Vagina (tissue), 2 donors: Measurements from ENCODE around the gene ZNF423. TPM values are rescaled to one million over a fixed set of nuclear protein-coding genes. Genes with fewer than 3 reads are reported as not detected.

Source experiments
- DNase-seq, 2 donors: peaks; one replicate each; pipeline ENCODE4 v3.0.0-alpha.2; 2017; ENCODE audit errors: extremely low spot score in 2 of 2
- H3K27ac ChIP-seq: fragments of 200-600 bp; sonication (generic); one replicate; pipeline ENCODE4 v1.5.1; 2019
- H3K27me3 ChIP-seq: fragments of 200-600 bp; sonication (generic); one replicate; pipeline ENCODE4 v1.5.1; 2019
- H3K36me3 ChIP-seq, 2 donors: fragments of 200-600 bp; sonication (generic); one replicate each; pipeline ENCODE4 v1.5.1; 2017 to 2019
- H3K4me1 ChIP-seq: fragments of 200-600 bp; sonication (generic); one replicate; pipeline ENCODE4 v1.5.1; 2019
- H3K4me3 ChIP-seq, 2 donors: fragments of 200-600 bp; sonication (generic); 1 replicate in 1 of 2; 2 replicates in 1 of 2; pipeline ENCODE4 v1.5.1; 2016 to 2019
- H3K9me3 ChIP-seq: fragments of 200-600 bp; sonication (generic); one replicate; pipeline ENCODE4 v1.5.1; 2019
- CTCF ChIP-seq, 3 experiments: fragments of 450-650 bp in 2 of 3; fragments of 200-600 bp in 1 of 3; sonication (generic) in 1 of 3; IDR thresholded peaks; one replicate each; pipeline ENCODE4 v1.5.1; 2017 to 2019; ENCODE audit warnings: antibody characterized with exemption in 3 of 3, mild to moderate bottlenecking in 2 of 3, moderate library complexity in 2 of 3
- POLR2A ChIP-seq, 2 donors: fragments of 450-650 bp; IDR thresholded peaks; one replicate each; pipeline ENCODE4 v1.6.1; 2017; ENCODE audit warnings: antibody characterized with exemption in 2 of 2, mild to moderate bottlenecking in 2 of 2, moderate library complexity in 2 of 2
- POLR2AphosphoS5 ChIP-seq, 2 donors: sonication (generic); formaldehyde crosslinking; IDR thresholded peaks; one replicate each; pipeline ENCODE4 v1.9.0; 2017; ENCODE audit warnings: antibody characterized with exemption in 2 of 2, mild to moderate bottlenecking in 2 of 2, low read depth in 1 of 2; ENCODE audit not compliant: insufficient read depth in 1 of 2
- intact Hi-C: fragments of 100-400 bp; cut with DNase I; formaldehyde crosslinking; loops from one replicate; pipeline ENCODE4 v1.15.1; 2023
- total RNA-seq: library from RNA; depleted of rRNA; stranded (reverse); fragments of >200 nt; gene quantifications from one replicate; pipeline ENCODE4 v1.2.3, GENCODE V29; 2016

The ZNF423 gene
- total RNA-seq, 1 donor from 2014 or later, result 10.3 TPM

- TF ChIP-seq POLR2A (IDR thresholded peaks at IDR 0.05) (no peak), CTCF (IDR thresholded peaks at IDR 0.05) (no peak), POLR2AphosphoS5 (IDR thresholded peaks at IDR 0.05; ENCODE audit: insufficient read depth in 1 of 2, low read depth in 1 of 2) (no peak)
- Histone ChIP-seq H3K27ac (no peak overlapping the region), H3K27me3 (no peaks in the 10 kb centered on the region), H3K4me3 (no peak overlapping the region), H3K36me3 (no peaks in the 10 kb centered on the region), H3K4me1 (peaks cover 47% of the 10 kb centered on the region), H3K9me3 (no peaks in the 10 kb centered on the region)
- DNase-seq, result no peak
- intact Hi-C loops, result no loop called here
These were observed 25.0 kb downstream of the ZNF423 start for GRCh38 chr16:49830873-49831272.

DNA sequence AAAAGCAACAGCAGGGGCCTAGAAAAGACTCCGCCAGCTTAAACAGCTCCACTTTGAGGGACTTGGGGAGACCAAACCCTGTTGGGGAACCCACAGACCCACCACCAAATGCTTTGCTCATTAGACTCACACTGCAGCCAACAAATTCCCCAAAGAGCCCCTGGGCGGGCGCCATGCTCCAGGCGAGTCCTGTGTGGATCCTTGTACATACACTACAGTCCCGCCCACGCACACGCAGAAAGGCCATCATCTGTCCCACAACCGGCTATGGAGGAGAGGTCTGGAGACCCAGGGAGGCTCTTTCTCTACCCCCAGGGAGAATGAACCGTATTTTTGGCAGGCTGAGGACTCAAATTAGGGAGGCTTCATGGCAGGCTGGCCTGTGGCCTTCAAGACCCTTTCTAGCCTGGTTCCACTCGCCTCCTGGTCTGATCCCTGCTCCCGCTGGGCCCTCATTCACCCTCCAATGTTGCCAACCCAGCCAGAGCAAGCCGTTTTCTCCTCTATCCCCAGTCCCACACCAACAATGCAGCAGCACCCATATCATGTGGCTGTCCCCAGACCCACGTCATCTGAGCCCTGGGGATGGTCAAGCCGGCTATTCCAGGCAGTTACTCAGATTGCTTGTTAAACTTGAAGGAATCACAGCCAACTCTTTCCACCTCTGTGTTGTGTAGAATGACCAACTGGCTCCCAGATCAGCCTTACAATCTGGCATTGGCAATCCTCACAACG is 27.2 kb downstream of the ZNF423 start:
- intact Hi-C loops, result no loop called here
- TF ChIP-seq POLR2AphosphoS5 (IDR thresholded peaks at IDR 0.05; ENCODE audit: insufficient read depth in 1 of 2, low read depth in 1 of 2), result no peak
- no peak for TF ChIP-seq POLR2A (IDR thresholded peaks at IDR 0.05)
- Histone ChIP-seq H3K4me3 (no peak overlapping the region), H3K4me1 (peaks cover 25% of the 10 kb centered on the region), H3K36me3 (no peaks in the 10 kb centered on the region), H3K27ac (peak overlapping the region; percentile 38), H3K27me3 (no peaks in the 10 kb centered on the region), H3K9me3 (no peaks in the 10 kb centered on the region)
- no peak for DNase-seq

DNA sequence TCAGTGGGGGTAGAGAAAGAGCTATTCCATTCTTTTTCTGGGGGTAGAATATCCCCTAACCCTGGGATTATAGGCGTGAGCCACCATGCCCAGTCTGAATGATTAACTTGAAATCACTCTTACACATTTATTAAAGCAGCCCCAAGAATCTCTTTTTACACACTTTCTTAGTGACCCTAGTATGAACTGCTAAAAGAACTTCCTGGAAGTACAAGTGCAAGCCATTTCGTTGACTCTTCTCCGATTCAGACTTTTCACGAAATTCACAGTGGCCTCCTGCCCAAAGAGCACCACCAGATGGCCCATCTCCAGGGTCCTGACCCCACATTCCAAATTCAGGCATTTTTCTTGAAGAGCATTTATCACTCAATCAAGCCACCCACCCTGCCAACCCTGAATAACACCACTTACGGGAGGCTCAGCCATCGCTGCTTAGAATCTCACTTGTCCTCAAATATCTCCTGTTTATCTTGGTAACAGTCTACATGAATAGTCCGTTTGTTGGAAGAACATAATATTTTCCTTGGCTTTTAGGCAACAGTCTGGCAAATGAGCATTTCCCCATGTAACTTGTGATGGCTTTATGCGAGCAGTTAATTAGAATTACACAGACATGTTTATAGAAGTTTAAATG is 28.0 kb downstream of the ZNF423 start:
- intact Hi-C loops, result no loop called here
- no peaks in the 10 kb centered on the region for H3K36me3 ChIP-seq
- no peaks in the 10 kb centered on the region for H3K27me3 ChIP-seq
- H3K4me1 ChIP-seq, result peaks cover 18% of the 10 kb centered on the region
- DNase-seq, result no peak
- no peak for TF ChIP-seq CTCF (IDR thresholded peaks at IDR 0.05)
- TF ChIP-seq POLR2A (IDR thresholded peaks at IDR 0.05), result no peak
- peak in 1 of 2 donors; percentile 64 for TF ChIP-seq POLR2AphosphoS5 (IDR thresholded peaks at IDR 0.05; ENCODE audit: insufficient read depth in 1 of 2, low read depth in 1 of 2)
- no peaks in the 10 kb centered on the region for H3K9me3 ChIP-seq
- no peak overlapping the region for H3K4me3 ChIP-seq
- H3K27ac ChIP-seq, result no peak overlapping the region

GRCh38 chr16:49826515-49826914 is 29.4 kb downstream of the ZNF423 start:
- DNase-seq, result no peak
- Histone ChIP-seq H3K36me3 (no peaks in the 10 kb centered on the region), H3K27me3 (no peaks in the 10 kb centered on the region), H3K4me3 (no peak overlapping the region), H3K9me3 (no peaks in the 10 kb centered on the region), H3K4me1 (peaks cover 9% of the 10 kb centered on the region), H3K27ac (no peak overlapping the region)
- TF ChIP-seq POLR2AphosphoS5 (IDR thresholded peaks at IDR 0.05; ENCODE audit: insufficient read depth in 1 of 2, low read depth in 1 of 2) (no peak), POLR2A (IDR thresholded peaks at IDR 0.05) (no peak), CTCF (IDR thresholded peaks at IDR 0.05) (no peak)
- intact Hi-C loops, result no loop called here

- no peak overlapping the region for H3K27ac ChIP-seq
- no peak for DNase-seq
- peaks cover 9% of the 10 kb centered on the region for H3K4me1 ChIP-seq
- intact Hi-C loops, result no loop called here
- H3K9me3 ChIP-seq, result no peaks in the 10 kb centered on the region
- no peak for TF ChIP-seq POLR2A (IDR thresholded peaks at IDR 0.05)
- TF ChIP-seq CTCF (IDR thresholded peaks at IDR 0.05), result no peak
- no peak for TF ChIP-seq POLR2AphosphoS5 (IDR thresholded peaks at IDR 0.05; ENCODE audit: insufficient read depth in 1 of 2, low read depth in 1 of 2)
- no peak overlapping the region for H3K4me3 ChIP-seq
- H3K27me3 ChIP-seq, result no peaks in the 10 kb centered on the region
- no peaks in the 10 kb centered on the region for H3K36me3 ChIP-seq
These were observed 30.9 kb downstream of the ZNF423 start for GRCh38 chr16:49825041-49825440.
